HEK293 (cell line): Measurements from ENCODE around the gene TGFB1.

Experiments used
- GLIS1 ChIP-seq: fragments of 450-650 bp; formaldehyde crosslinking; IDR thresholded peaks from 2 replicates; pipeline ENCODE4 v1.5.1; 2016; ENCODE audit warnings: missing biosample characterization, missing genetic modification characterization
- HOXA7 ChIP-seq: sonication (generic); formaldehyde crosslinking; IDR thresholded peaks from 2 replicates; pipeline ENCODE4 v1.8.1; 2022; ENCODE audit warnings: missing genetic modification reagents, borderline replicate concordance
- IKZF3 ChIP-seq: fragments of 450-650 bp; IDR thresholded peaks from 2 replicates; pipeline ENCODE4 v1.5.0; 2018; ENCODE audit warnings: missing biosample characterization, mild to moderate bottlenecking, missing genetic modification characterization, moderate library complexity
- KLF16 ChIP-seq: fragments of 450-650 bp; formaldehyde crosslinking; IDR thresholded peaks from 2 replicates; pipeline ENCODE4 v1.5.1; 2017; ENCODE audit warnings: missing biosample characterization, missing genetic modification characterization
- KLF7 ChIP-seq: fragments of 450-650 bp; formaldehyde crosslinking; IDR thresholded peaks from 2 replicates; pipeline ENCODE4 v1.5.1; 2016; ENCODE audit warnings: missing biosample characterization, missing genetic modification characterization, borderline replicate concordance
- KLF9 ChIP-seq: fragments of 450-650 bp; formaldehyde crosslinking; IDR thresholded peaks from 2 replicates; pipeline ENCODE4 v1.5.1; 2016; ENCODE audit warnings: missing biosample characterization, missing genetic modification characterization, low read depth
- OSR2 ChIP-seq: fragments of 450-650 bp; formaldehyde crosslinking; IDR thresholded peaks from 2 replicates; pipeline ENCODE4 v1.5.1; 2016; ENCODE audit warnings: missing biosample characterization, missing genetic modification characterization
- OVOL3 ChIP-seq: fragments of 450-650 bp; formaldehyde crosslinking; IDR thresholded peaks from 2 replicates; pipeline ENCODE4 v1.5.1; 2016; ENCODE audit warnings: missing biosample characterization, missing genetic modification characterization
- PBX3 ChIP-seq: sonication (generic); formaldehyde crosslinking; IDR thresholded peaks from 2 replicates; pipeline ENCODE4 v1.8.1; 2022; ENCODE audit warnings: mild to moderate bottlenecking, moderate library complexity, missing genetic modification reagents
- SCRT2 ChIP-seq: fragments of 450-650 bp; formaldehyde crosslinking; IDR thresholded peaks from 2 replicates; pipeline ENCODE4 v1.5.1; 2016; ENCODE audit warnings: missing biosample characterization, missing genetic modification characterization
- ZBTB26 ChIP-seq: fragments of 450-650 bp; formaldehyde crosslinking; optimal IDR thresholded peaks from 2 replicates; pipeline ENCODE3; 2016; ENCODE audit warnings: missing biosample characterization, mild to moderate bottlenecking, missing genetic modification characterization
- ZBTB7A ChIP-seq: fragments of 450-650 bp; formaldehyde crosslinking; IDR thresholded peaks from 2 replicates; pipeline ENCODE4 v1.5.1; 2016; ENCODE audit warnings: low read depth, missing biosample characterization, missing genetic modification characterization
- ZFHX2 ChIP-seq: fragments of 450-650 bp; formaldehyde crosslinking; conservative IDR thresholded peaks from 2 replicates; pipeline ENCODE4 v1.5.1; 2016; ENCODE audit warnings: missing biosample characterization, missing genetic modification characterization
- ZFP3 ChIP-seq: fragments of 450-650 bp; formaldehyde crosslinking; IDR thresholded peaks from 2 replicates; pipeline ENCODE4 v1.5.1; 2016; ENCODE audit warnings: low read depth, missing biosample characterization, missing genetic modification characterization
- ZNF132 ChIP-seq: fragments of 450-650 bp; formaldehyde crosslinking; IDR thresholded peaks from 2 replicates; pipeline ENCODE4 v1.5.1; 2017; ENCODE audit warnings: missing biosample characterization, missing genetic modification characterization, borderline replicate concordance
- ZNF146 ChIP-seq: fragments of 450-650 bp; formaldehyde crosslinking; IDR thresholded peaks from 2 replicates; pipeline ENCODE4 v1.5.1; 2016; ENCODE audit warnings: missing biosample characterization, missing genetic modification characterization
- ZNF19 ChIP-seq: fragments of 450-650 bp; formaldehyde crosslinking; IDR thresholded peaks from 2 replicates; pipeline ENCODE4; 2016; ENCODE audit warnings: missing biosample characterization, missing genetic modification characterization, low read depth
- ZNF214 ChIP-seq: fragments of 450-650 bp; formaldehyde crosslinking; IDR thresholded peaks from 2 replicates; pipeline ENCODE4 v1.5.1; 2017; ENCODE audit warnings: missing biosample characterization, mild to moderate bottlenecking, missing genetic modification characterization, borderline replicate concordance
- ZNF223 ChIP-seq: fragments of 450-650 bp; formaldehyde crosslinking; IDR thresholded peaks from 2 replicates; pipeline ENCODE4 v1.5.1; 2016; ENCODE audit warnings: missing biosample characterization, missing genetic modification characterization
- ZNF23 ChIP-seq: fragments of 450-650 bp; formaldehyde crosslinking; IDR thresholded peaks from 2 replicates; pipeline ENCODE4 v1.5.1; 2016; ENCODE audit warnings: missing biosample characterization, missing genetic modification characterization, borderline replicate concordance
- ZNF24 ChIP-seq: fragments of 450-650 bp; formaldehyde crosslinking; IDR thresholded peaks from 2 replicates; pipeline ENCODE4 v1.5.1; 2016; ENCODE audit warnings: missing biosample characterization, missing genetic modification characterization
- ZNF274 ChIP-seq, 2 experiments: fragments of 200-500 bp in 1 of 2; fragments of 450-650 bp in 1 of 2; sonication (Bioruptor generic) in 1 of 2; formaldehyde crosslinking in 1 of 2; IDR thresholded peaks; 2 replicates each; pipeline versions ENCODE4 v1.5.1 to v1.6.1; 2014 to 2016; ENCODE audit warnings: borderline replicate concordance in 1 of 2, inconsistent platforms in 1 of 2, low read length in 1 of 2, missing biosample characterization in 1 of 2, missing genetic modification characterization in 1 of 2
- ZNF510 ChIP-seq: fragments of 450-650 bp; formaldehyde crosslinking; IDR thresholded peaks from 2 replicates; pipeline ENCODE4 v1.5.1; 2018; ENCODE audit warnings: mild to moderate bottlenecking, missing genetic modification characterization, missing biosample characterization; ENCODE audit not compliant: insufficient replicate concordance
- ZNF555 ChIP-seq: fragments of 450-650 bp; formaldehyde crosslinking; conservative IDR thresholded peaks from 2 replicates; pipeline ENCODE4 v1.5.1; 2017; ENCODE audit warnings: missing biosample characterization, mild to moderate bottlenecking, missing genetic modification characterization, inconsistent platforms
- ZNF561 ChIP-seq: fragments of 450-650 bp; IDR thresholded peaks from 2 replicates; pipeline ENCODE4 v1.5.1; 2018; ENCODE audit warnings: missing biosample characterization, missing genetic modification characterization, borderline replicate concordance
- ZNF585B ChIP-seq: fragments of 450-650 bp; formaldehyde crosslinking; IDR thresholded peaks from 2 replicates; pipeline ENCODE4 v1.5.1; 2016; ENCODE audit warnings: missing biosample characterization, missing genetic modification characterization
- ZNF610 ChIP-seq: fragments of 450-650 bp; formaldehyde crosslinking; IDR thresholded peaks from 2 replicates; pipeline ENCODE4 v1.5.1; 2016; ENCODE audit warnings: missing biosample characterization, missing genetic modification characterization, borderline replicate concordance
- ZNF624 ChIP-seq: fragments of 450-650 bp; formaldehyde crosslinking; IDR thresholded peaks from 2 replicates; pipeline ENCODE4 v1.5.1; 2017; ENCODE audit warnings: missing biosample characterization, missing genetic modification characterization
- ZNF629 ChIP-seq: fragments of 450-650 bp; formaldehyde crosslinking; IDR thresholded peaks from 2 replicates; pipeline ENCODE4 v1.5.1; 2017; ENCODE audit warnings: missing biosample characterization, missing genetic modification characterization
- ZNF768 ChIP-seq: fragments of 450-650 bp; formaldehyde crosslinking; IDR thresholded peaks from 2 replicates; pipeline ENCODE4 v1.5.1; 2018; ENCODE audit warnings: missing biosample characterization, mild to moderate bottlenecking, missing genetic modification characterization
- ZSCAN16 ChIP-seq: fragments of 450-650 bp; formaldehyde crosslinking; IDR thresholded peaks from 2 replicates; pipeline ENCODE4 v1.5.1; 2016; ENCODE audit warnings: missing biosample characterization, missing genetic modification characterization
- ZSCAN30 ChIP-seq: fragments of 450-650 bp; IDR thresholded peaks from 2 replicates; pipeline ENCODE4 v1.5.1; 2018; ENCODE audit warnings: missing biosample characterization, mild to moderate bottlenecking, missing genetic modification characterization, moderate library complexity
- TF ChIP-seq, protein P1 (sequence below): fragments of 450-650 bp; formaldehyde crosslinking; IDR thresholded peaks from 2 replicates; pipeline ENCODE4 v1.5.1; 2016; ENCODE audit warnings: missing biosample characterization, missing genetic modification characterization
- TF ChIP-seq, protein P2 (sequence below): fragments of 450-650 bp; formaldehyde crosslinking; IDR thresholded peaks from 2 replicates; pipeline ENCODE4 v1.5.1; 2017; ENCODE audit warnings: missing biosample characterization, missing genetic modification characterization

Gene TGFB1

GRCh38 chr19:41376241-41376997 is 22.7 kb upstream of the TGFB1 start, which contains the start of gene TMEM91 (continued):
- TF ChIP-seq KLF9 (tag by site-specific recombination), result peak; percentile 81
- TF ChIP-seq ZFP3 (tag by site-specific recombination), result no peak
- no peak for TF ChIP-seq ZNF214 (tag by site-specific recombination)
- no peak for TF ChIP-seq ZNF510 (tag by site-specific recombination)
- no peak for TF ChIP-seq ZNF768 (tag by site-specific recombination)
- TF ChIP-seq SCRT2 (tag by site-specific recombination), result peak; percentile 45; the same call in 1 of the 2 replicates
- TF ChIP-seq ZNF223 (tag by site-specific recombination), result no peak
- no peak for TF ChIP-seq OVOL3 (tag by site-specific recombination)
- no peak for TF ChIP-seq ZNF274 (IDR thresholded peaks at IDR 0.05; ENCODE audit: low read length)
- TF ChIP-seq ZNF274 (tag by site-specific recombination; IDR thresholded peaks at IDR 0.05; ENCODE audit: borderline replicate concordance), result no peak
- no peak for TF ChIP-seq HOXA7
- no peak for TF ChIP-seq ZSCAN30 (tag by site-specific recombination)
- no peak for TF ChIP-seq ZNF19 (tag by site-specific recombination)
- TF ChIP-seq ZNF555 (tag by site-specific recombination), result no peak
- TF ChIP-seq ZNF132 (tag by site-specific recombination), result no peak
- TF ChIP-seq ZFHX2, result no peak
- TF ChIP-seq ZNF23 (tag by site-specific recombination), result no peak
- no peak for TF ChIP-seq ZNF585B
- no peak for TF ChIP-seq PBX3 (CRISPR knock-in tag)
- peak; percentile 42; the same call in 1 of the 2 replicates for TF ChIP-seq GLIS1 (tag by site-specific recombination)
- TF ChIP-seq ZNF24 (tag by site-specific recombination), result peak; percentile 26; the same call in 1 of the 2 replicates
- TF ChIP-seq ZBTB26, result peak; percentile 35
- TF ChIP-seq, protein P1, sequence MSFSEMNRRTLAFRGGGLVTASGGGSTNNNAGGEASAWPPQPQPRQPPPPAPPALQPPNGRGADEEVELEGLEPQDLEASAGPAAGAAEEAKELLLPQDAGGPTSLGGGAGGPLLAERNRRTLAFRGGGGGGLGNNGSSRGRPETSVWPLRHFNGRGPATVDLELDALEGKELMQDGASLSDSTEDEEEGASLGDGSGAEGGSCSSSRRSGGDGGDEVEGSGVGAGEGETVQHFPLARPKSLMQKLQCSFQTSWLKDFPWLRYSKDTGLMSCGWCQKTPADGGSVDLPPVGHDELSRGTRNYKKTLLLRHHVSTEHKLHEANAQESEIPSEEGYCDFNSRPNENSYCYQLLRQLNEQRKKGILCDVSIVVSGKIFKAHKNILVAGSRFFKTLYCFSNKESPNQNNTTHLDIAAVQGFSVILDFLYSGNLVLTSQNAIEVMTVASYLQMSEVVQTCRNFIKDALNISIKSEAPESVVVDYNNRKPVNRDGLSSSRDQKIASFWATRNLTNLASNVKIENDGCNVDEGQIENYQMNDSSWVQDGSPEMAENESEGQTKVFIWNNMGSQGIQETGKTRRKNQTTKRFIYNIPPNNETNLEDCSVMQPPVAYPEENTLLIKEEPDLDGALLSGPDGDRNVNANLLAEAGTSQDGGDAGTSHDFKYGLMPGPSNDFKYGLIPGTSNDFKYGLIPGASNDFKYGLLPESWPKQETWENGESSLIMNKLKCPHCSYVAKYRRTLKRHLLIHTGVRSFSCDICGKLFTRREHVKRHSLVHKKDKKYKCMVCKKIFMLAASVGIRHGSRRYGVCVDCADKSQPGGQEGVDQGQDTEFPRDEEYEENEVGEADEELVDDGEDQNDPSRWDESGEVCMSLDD, result no peak; the same call in 1 of the 2 replicates
- no peak for TF ChIP-seq KLF7 (tag by site-specific recombination)
- TF ChIP-seq ZNF146 (tag by site-specific recombination), result no peak
- no peak for TF ChIP-seq ZNF624 (tag by site-specific recombination)
- TF ChIP-seq ZNF561 (tag by site-specific recombination), result no peak; the same call in 1 of the 2 replicates
- TF ChIP-seq ZBTB7A (tag by site-specific recombination), result no peak
- TF ChIP-seq ZSCAN16 (tag by site-specific recombination), result no peak
- TF ChIP-seq, protein P2, sequence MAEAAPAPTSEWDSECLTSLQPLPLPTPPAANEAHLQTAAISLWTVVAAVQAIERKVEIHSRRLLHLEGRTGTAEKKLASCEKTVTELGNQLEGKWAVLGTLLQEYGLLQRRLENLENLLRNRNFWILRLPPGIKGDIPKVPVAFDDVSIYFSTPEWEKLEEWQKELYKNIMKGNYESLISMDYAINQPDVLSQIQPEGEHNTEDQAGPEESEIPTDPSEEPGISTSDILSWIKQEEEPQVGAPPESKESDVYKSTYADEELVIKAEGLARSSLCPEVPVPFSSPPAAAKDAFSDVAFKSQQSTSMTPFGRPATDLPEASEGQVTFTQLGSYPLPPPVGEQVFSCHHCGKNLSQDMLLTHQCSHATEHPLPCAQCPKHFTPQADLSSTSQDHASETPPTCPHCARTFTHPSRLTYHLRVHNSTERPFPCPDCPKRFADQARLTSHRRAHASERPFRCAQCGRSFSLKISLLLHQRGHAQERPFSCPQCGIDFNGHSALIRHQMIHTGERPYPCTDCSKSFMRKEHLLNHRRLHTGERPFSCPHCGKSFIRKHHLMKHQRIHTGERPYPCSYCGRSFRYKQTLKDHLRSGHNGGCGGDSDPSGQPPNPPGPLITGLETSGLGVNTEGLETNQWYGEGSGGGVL (tag by site-specific recombination), result no peak
- TF ChIP-seq KLF16 (tag by site-specific recombination), result no peak
- peak; percentile 80 for TF ChIP-seq IKZF3
- no peak for TF ChIP-seq OSR2 (tag by site-specific recombination)
- TF ChIP-seq ZNF610 (tag by site-specific recombination), result no peak
- TF ChIP-seq ZNF629 (tag by site-specific recombination), result 0 out of 2 replicates have a peak, but pooled peaks have one; percentile 11
